CD4-positive, alpha-beta T cell treated with Interleukin-6 at 100 ng/mL for 8 hours (primary cell): ENCODE results near the gene MFGE8.
A peak's percentile ranks its signal among the peaks of the same experiment; 100 is the strongest.
"Not testable (repeated sequence)": the region's sequence is repeated elsewhere in the genome, so short reads cannot be mapped to it uniquely, and the experiment has no call there.

Experiments used
- DNase-seq: peaks from one replicate; pipeline ENCODE4 v3.0.0-alpha.2; 2020; ENCODE audit warnings: mixed read lengths, low spot score

Gene MFGE8, protein sequence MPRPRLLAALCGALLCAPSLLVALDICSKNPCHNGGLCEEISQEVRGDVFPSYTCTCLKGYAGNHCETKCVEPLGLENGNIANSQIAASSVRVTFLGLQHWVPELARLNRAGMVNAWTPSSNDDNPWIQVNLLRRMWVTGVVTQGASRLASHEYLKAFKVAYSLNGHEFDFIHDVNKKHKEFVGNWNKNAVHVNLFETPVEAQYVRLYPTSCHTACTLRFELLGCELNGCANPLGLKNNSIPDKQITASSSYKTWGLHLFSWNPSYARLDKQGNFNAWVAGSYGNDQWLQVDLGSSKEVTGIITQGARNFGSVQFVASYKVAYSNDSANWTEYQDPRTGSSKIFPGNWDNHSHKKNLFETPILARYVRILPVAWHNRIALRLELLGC

DNA sequence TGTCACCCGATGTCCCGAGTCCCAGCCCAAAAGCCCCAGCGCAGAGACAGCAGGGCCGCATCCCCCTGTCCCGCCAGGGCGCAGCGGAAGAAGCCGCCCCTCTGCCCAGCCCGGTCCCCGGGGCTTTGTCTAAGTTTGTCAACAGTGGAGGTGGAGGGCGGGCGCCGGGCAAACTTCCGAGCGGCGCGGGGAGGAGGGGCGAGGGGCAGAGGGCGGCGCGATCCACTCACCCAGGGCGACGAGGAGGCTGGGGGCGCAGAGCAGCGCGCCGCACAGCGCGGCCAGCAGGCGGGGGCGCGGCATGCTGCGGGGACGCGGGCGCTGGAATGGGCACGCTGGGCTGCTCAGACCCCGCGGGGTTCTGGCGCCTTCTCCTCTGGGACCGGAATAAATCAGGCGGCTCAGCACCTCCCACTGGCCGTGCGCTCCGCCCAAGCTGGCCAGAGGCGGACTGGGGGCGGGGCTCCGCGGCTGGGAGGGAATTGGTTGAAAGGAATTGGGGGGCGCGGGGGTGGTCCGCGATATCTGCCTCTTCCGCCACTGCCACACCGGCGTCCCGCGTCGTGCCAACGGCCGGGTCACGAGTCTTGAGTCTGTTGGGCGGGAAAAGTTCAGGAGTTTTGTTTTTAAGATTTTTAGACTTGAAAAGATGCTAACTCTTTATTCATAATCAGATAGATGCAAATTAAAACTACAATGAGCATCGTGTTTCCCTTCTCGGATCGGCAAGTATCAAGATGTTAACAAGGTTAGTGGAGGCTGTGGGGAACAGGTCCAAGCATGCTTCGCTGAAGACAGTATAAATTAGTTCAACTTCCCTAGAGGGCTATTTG is at the start of gene MFGE8:
TSS of gene MFGE8 (minus strand) at position 363 of the 833 bp plus-strand sequence. CDS start at position 303, 60 bp downstream.
- DNase-seq, result peak; percentile 64

DNA sequence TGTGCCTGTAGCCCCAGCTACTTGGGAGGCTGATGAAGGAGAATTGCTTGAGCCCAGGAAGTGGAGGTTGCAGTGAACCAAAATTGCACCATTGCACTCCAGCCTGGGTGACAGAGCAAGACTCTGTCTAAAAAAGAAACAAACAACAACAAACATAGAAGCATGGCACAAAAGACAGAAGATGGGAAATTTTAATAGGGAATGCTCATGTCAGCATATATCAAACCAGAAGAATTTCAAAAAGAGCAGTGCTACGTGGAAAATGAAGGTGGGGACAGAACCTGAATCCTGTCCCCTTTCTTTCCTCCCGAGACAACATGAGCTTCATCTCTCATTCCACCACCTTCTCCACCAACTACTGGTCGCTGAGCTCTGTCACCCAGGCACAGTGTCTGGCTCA is 46.3 kb upstream of the MFGE8 start:
- DNase-seq, result no peak

DNA sequence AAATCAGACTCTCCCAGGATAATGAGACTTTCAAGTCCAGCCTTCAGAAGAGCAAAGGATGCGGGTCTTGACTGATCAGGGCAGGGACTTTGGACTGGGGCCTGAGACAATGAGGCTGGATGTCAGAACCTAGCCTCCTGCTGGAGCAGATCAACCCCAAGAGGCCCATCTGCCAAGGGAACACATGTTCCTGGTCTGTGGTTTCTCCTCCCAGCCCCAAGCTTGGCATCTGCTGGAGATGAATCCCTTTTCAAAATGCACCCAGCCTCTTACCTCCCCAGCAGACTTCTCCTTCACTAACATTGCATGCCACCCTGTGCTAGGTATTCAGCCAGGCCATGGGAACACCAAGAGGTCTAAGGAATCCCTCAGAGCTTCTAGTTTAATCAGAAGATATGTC is 43.7 kb upstream of the MFGE8 start:
- no peak for DNase-seq

DNA sequence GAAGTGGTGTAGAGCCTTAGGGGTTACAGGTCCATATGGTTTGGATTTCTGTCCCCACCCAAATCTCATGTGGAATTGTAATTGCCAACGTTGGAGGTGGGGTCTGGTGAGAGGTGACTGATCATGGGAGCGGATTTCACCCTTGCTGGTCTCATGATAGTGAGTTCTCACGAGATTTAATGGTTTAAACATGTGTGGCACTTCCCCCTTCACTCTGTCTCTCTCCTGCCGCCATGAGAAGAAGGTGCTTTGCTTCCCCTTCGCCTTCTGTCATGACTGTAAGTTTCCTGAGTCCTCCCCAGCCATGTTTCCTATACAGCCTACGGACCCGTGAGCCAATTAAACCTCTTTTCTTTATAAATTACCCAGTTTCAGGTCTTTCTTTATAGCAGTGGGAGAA is 43.1 kb upstream of the MFGE8 start:
- no peak for DNase-seq

DNA sequence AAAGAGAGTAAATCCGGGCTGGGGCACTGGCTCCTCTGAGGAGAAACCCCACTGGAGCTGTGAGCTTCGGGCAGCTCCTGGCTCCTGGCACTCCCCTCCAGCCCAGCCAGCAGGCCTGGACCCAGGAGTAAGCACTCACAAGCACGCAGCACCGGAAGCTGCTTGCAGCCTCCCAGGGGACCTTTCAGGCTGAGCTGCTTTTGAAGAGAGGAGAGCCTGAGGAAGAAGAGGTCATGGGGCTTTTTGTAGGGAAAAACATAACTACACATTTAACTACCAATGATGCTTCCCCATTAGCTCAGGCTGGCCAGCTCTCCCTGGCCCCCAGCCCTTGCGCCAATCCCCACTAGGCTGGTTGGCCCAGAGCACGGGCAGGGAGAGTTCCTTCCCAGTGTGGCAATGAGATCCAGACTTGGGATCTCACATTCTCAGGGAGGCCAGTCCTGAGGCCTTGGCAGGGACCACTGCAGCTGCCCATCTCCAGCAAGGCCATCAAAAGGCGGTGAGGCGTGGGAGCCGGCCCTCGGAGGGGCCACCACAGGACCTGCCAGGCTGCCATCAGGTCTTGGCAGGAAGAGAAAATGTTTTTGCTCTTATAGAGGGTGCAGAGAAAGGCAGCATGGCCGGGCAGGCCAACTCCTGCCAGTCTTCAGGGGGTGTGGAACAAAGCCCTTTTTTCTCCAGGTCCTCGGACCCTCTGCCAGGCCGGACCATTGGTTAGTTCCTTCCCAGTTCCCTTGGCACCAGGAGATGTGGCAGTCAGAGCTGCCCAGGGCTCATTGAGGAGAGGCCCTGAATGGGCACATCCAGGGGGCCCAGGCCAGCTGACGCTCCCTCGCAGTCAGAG is 41.5 kb upstream of the MFGE8 start:
- no peak for DNase-seq

DNA sequence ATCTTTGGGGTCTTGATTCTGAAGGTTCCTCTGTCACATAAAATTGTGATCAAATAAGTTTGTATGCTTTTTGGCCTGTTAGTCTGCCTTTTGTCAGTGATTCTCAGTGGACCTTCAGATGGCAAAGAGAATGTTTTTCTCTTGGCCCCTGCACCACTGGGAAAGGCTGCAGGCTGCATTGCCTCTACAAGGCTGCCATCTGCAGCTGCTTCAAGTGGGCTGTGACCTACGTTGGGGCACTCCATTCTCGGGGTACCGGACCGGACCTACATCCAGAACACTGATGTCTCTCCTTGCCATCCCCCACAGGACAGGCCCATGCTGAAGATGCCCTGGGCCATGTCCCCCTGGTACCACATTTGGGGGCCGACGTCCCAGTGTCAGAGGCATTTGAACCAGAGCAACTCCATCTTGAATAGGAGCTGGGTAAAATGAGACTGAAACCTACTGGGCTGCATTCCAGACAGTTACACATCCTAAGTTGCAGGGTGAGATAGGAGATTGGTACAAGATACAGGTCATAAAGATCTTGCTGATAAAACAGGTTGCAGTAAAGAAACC is 37.5 kb upstream of the MFGE8 start:
- DNase-seq, result no peak

DNA sequence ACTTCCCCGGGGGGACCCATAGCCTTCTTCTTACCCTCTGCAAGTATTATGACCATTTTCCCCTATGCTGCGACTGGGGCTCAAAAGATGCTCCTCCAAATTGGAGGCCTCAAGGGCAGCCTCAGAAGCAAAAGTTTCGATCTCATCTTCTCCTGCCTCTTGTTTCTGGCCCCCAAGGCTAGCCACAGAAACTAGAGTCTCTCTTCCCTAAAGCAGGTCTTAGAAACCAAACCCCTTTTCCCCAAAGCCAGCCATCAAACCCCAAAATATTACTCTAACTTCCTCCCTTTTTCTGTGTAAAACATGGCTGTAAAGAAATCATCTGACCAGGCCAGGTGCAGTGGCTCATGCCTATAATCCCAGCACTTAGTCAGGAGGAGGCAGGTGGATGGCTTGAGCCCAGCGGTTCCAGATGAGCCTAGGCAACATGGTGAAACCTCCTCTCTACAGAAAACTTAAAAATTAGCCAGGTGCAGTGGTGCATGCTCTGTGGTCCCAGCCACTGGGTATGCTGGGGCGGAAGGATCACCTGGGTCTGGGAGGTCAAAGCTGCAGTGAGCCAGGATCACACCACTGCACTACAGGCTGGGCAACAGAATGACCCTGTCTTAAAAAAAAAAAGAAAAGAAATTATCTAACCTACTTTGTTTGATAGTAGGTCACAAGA is 36.7 kb upstream of the MFGE8 start:
- DNase-seq, result no peak

DNA sequence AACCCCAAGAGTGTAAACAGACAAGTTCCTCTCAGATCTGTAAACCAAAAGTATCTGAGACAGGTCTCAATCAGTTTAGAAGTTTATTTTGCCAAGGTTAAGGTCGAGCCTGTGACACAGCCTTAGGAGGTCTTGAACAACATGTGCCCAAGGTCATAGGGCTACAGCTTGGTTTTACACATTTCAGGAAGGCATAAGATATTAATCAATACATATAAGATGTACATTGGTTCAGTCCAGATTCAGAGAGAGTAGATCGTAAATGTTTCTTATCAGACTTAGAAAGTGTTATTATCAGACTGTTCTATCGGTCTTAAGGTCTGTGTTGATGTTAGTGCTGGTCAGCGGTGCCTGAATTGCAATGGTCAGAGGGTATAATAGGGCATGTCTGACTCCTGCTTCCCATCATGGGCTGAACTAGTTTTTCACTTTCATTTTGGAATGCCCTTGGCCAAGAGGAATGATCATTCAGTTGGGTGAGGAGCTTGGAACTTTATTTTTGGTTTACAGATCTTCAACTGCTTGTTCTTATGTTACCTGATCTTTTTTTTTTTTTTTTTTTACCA is 27.0 kb upstream of the MFGE8 start:
- no peak for DNase-seq

DNA sequence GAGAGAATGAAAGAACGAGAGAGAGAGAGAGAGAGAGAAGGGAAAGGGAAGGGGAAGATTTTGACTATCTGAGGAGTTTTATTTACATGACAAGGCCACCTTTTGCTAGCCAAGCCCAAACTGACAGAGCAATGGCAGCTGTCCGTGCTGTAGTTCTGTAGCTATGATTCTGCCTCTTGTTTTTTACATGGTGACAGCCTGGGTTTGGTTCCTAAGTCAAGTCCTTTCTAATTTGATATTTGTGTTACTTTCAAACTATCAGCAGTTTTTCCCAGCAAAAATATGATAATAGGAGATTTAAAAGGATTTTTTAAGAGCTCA is 26.3 kb upstream of the MFGE8 start:
- no peak for DNase-seq

DNA sequence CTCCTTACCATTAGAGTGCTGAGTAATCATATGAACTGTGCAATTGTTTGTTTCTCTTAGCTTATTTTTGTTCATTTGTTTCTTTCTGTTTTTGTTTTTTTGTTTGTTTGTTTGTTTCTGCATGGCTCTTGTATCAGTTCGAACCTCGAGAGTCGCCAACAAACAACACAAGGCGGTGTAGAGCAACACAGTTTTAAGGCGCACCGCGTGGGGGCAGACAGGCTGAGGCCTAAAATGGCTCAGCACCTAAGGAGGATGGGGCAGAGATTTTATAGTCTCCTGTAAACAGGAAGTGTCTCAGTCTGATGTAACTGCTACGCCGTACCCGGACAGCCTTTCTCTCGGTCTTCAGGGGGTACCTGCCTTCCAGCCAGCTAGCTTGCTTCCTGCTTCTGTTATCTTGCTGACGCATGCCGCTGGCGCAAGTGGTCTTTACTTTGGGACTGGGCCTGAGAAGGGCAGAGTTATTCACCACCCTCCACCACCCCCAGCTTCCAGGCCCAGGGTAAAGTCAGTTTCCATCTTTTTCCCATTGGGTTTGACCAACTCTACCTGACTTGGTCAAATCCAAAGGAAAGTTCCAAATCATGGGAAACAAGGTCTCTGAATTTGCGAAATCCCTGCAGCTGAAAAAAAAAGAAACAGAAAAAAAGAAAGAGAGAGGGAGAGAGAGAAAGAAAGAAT is 25.8 kb upstream of the MFGE8 start:
- no peak for DNase-seq

DNA sequence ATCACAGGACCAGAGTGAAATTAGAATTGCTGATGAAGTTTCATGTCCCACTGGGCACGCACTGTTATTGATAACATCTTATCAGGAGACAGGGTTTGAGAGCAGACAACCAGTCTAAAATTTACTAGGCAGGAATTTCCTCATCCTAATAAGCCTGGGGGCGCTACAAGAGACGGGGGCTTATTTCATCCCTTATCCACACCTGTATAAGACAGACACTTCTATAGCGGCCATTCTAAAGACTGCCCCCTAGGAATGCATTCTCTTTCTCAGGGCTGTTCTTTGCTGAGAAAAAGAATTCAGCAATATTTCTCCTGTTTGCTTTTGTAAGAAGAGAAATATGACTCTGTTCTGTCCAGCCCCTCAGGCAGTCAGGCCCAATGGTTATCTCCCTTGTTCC is 21.3 kb upstream of the MFGE8 start:
- not testable (repeated sequence) for DNase-seq

DNA sequence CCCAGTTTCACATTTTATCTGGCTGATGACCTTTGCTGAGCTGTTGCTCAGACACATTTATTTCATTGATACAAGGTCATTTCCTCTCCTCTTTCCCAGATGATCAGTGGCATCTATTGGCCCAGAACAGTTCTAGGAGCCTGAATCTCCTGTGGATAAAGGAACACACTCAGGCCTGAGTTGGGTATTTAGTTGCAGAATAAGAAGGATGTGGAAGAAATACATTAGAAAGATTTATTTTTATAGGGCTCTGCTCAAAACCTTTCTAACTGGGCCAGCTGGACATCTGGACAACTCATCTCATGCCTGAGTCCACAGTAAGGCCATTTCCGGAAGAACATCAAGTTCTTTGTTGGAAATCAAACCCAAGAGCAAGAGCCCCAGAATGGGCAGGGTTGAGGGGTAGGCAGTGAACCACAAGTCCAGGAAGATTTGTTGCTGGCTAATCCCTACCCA is 19.7 kb upstream of the MFGE8 start:
- DNase-seq, result no peak

DNA sequence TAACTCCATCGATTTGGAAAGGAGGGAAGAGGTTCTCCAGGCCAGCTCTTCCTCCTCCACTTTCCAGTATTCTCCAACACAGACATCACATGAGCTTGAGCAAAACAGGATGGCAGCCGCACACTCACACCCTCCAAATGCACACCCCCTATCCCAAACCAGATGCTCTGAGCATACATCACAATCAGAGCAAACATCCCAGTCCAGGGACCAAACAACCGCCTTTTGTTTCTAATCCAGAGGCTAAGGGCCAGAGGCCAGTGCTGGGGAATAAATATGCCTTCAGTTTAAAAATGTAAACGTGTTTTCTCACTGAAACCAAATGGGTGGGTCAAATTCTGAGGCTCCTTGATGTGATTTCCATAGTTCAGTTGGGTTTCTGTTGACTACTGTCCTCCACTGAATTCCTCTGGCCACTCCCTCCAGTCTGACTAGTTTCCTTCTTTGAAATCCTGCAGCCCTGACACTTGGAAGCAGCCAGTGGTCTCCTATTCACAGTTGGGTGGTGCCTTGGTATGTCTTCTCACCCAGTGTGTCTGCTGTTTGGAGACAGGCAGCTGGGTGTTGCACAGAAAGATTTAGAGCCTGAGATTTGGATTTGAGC is 19.2 kb upstream of the MFGE8 start:
- DNase-seq, result no peak

DNA sequence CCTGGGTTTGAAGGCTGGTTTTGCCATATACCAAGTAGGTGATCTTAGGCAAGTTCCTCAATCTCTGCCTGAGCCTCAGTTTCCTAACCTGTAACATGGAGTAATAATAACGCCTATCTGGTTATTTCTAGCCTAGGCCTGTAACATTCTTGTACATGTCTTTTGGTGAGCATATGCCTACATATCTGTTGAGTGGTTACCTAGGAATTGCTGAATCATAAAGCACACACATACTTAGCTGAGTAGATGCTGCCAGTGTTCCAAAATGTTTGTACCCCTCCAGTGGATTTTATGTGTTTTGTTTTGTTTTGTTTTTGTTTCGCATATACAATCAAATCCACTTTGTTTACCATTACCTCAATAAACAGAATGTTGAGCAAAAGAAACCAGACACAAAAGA is 17.4 kb upstream of the MFGE8 start:
- no peak for DNase-seq

DNA sequence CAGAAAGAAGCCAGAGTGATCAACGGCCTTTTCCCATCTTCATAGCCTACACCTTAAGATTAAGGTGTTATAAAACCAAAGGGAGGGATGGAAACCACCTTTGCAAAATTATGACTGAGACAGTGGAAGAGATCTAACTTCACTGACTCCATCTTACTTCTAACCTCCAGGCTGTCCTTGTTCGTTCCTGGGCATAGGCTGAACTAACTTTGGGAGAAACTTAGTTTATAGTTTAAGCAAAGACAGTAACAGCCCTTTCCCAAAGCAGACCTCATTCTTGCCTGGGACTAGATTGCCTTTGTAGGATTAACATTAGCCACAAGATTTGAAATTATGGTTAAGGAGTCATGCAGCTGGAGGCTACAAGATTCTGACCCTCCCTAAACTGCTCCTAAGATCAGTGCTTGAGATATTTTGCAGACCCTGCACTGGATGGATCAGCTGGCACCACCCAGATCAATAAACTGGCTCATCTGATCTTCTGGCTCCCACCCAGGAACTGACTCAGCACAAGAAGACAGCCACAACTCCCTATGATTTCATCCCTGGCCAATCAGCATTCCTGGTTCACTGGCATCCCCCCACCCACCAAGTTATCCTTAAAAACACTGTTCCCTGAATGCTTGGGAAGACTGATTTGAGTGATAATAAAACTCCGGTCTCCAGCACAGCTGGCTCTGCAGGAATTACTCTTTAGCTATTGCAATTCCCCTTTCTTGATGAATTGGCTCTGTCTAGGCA is 16.3 kb upstream of the MFGE8 start:
- DNase-seq, result not testable (repeated sequence)

DNA sequence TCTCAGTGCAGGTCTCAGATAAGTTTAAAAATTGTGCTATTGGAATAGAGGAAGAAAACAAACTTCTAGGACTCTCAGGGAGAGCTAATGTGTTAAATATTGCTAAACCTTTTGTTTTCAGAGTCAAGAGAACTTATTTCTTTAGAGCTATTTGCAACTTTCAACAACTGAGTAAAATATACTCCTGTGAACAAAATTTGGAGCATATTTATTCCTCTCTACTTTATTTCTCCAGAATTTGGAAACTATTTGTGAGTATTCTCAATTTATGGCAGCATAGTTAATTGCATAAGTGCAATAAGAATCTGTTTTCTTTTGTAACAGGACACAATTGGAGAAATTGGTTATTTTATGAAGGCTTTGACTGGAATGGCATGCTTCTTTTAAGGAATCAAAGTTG is 15.0 kb upstream of the MFGE8 start:
- not testable (repeated sequence) for DNase-seq

DNA sequence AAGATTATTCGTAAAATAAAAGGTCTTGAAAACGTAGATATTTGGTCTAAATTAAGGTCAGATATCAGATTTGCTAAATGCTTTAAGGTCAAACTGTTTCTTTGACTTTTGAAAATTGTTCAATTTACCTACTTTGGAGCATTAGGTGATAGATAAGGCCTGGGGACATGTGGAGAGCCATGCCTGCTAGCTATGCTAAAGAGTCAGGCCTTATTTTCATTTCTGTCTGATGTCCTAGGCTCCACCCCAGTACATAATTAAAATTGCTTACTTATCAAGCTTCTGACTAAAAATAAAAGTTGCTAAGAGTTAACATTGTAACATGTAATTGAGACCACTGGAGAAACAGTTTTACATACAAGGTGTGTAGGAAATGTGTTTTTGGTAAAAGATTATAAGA is 12.5 kb upstream of the MFGE8 start:
- DNase-seq, result not testable (repeated sequence)

DNA sequence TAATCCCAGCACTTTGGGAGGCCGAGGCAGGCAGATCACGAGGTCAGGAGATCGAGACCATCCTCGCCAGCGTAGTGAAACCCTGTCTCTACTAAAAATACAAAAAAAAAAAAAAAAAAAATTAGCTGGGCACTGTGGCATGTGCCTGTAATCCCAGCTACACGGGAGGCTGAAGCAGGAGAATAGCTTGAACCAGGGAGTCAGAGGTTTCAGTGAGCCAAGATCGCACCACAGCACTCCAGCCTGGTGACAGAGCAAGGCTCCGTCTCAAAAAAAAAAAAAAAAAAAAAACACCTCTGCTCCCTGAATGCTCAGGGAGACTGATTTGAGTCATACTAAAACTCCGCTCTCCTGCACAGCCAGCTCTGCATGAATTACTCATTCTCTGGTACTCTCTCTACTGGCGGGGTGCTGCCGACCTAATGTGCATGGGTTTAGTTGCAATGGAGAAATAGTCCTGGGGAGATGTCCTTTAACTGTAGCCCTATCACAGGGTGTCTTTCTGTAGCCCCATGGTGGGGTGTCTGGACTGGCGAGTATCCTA is 7.8 kb upstream of the MFGE8 start:
- not testable (repeated sequence) for DNase-seq
